H1 (cell line): ENCODE measurements around the gene TSPAN8. TPM values are rescaled to one million over a fixed set of nuclear protein-coding genes. Genes with fewer than 3 reads are reported as not detected.

Experiments
- CHD2 ChIP-seq: IDR thresholded peaks from 2 replicates; pipeline ENCODE4 v1.6.1; 2012; ENCODE audit warnings: low read length, improper control_type of control experiment
- EP300 ChIP-seq, 2 experiments: IDR thresholded peaks; 1 replicate in 1 of 2; 2 replicates in 1 of 2; pipeline ENCODE4 v1.6.1; 2011 to 2012; ENCODE audit warnings: low read depth in 2 of 2, low read length in 2 of 2, mild to moderate bottlenecking in 2 of 2, borderline replicate concordance in 1 of 2, inconsistent platforms in 1 of 2, moderate library complexity in 1 of 2
- KDM4A ChIP-seq: IDR thresholded peaks from one replicate; pipeline ENCODE4 v1.7.1; 2012; ENCODE audit warnings: low read depth, mild to moderate bottlenecking, moderate library complexity, low read length, inconsistent platforms; ENCODE audit not compliant: severe bottlenecking
- POU5F1 ChIP-seq: IDR thresholded peaks from 2 replicates; pipeline ENCODE4 v1.6.1; 2011; ENCODE audit warnings: low read depth, mild to moderate bottlenecking, low read length, moderate library complexity
- RAD21 ChIP-seq, 2 experiments: IDR thresholded peaks in 1 of 2; conservative IDR thresholded peaks in 1 of 2; 2 replicates each; pipeline ENCODE4 v1.6.1; 2011; ENCODE audit warnings: low read depth in 2 of 2, low read length in 2 of 2, improper control_type of control experiment in 1 of 2, inconsistent platforms in 1 of 2, mild to moderate bottlenecking in 1 of 2, moderate library complexity in 1 of 2
- RFX5 ChIP-seq: IDR thresholded peaks from 2 replicates; pipeline ENCODE4 v1.6.1; 2011; ENCODE audit warnings: low read depth, low read length, improper control_type of control experiment, borderline replicate concordance
- SAP30 ChIP-seq: fragments of 300-600 bp; sonication (generic); IDR thresholded peaks from 2 replicates; pipeline ENCODE4 v1.7.1; 2012; ENCODE audit warnings: low read length, moderate library complexity, mild to moderate bottlenecking, inconsistent platforms; ENCODE audit not compliant: insufficient read depth, insufficient replicate concordance
- TCF12 ChIP-seq: IDR thresholded peaks from 2 replicates; pipeline ENCODE4 v1.6.1; 2011; ENCODE audit warnings: low read depth, mild to moderate bottlenecking, low read length
- polyA plus RNA-seq, 7 experiments: library from polyadenylated mRNA; depleted of rRNA in 3 of 7; stranded (reverse) in 5 of 7; unstranded in 2 of 7; fragments of >200 nt in 5 of 7; fragments of 200-250 nt in 2 of 7; gene quantifications; 1 replicate in 5 of 7; 2 replicates in 1 of 7; 4 replicates in 1 of 7; pipeline versions ENCODE4 v1.2.1 to v1.2.3, GENCODE V29; 2011 to 2013; ENCODE audit warnings: missing spikeins in 2 of 7, mixed read lengths in 2 of 7
- total RNA-seq: library from RNA; stranded (reverse); fragmentation: NEBNext Ultra II Directional; extraction: Animal tissue kit (Norgen Biotek cat#: 25700); gene quantifications from 2 replicates; pipeline ENCODE4 v1.2.1, GENCODE V29; 2021
- TF ChIP-seq, protein P1 (sequence below): fragments of 300-600 bp; sonication (generic); IDR thresholded peaks from 2 replicates; pipeline ENCODE4 v1.7.1; 2012; ENCODE audit warnings: low read length, moderate library complexity, mild to moderate bottlenecking, inconsistent platforms; ENCODE audit not compliant: insufficient replicate concordance
- TF ChIP-seq, protein P2 (sequence below): IDR thresholded peaks from 2 replicates; pipeline ENCODE4 v1.6.1; 2012; ENCODE audit warnings: inconsistent platforms

Gene TSPAN8
- total and polyA plus RNA-seq, 2 of the 8 experiments (the other 6 are each of a cell fraction or from before 2014, with no cell fraction given) = not detected

DNA sequence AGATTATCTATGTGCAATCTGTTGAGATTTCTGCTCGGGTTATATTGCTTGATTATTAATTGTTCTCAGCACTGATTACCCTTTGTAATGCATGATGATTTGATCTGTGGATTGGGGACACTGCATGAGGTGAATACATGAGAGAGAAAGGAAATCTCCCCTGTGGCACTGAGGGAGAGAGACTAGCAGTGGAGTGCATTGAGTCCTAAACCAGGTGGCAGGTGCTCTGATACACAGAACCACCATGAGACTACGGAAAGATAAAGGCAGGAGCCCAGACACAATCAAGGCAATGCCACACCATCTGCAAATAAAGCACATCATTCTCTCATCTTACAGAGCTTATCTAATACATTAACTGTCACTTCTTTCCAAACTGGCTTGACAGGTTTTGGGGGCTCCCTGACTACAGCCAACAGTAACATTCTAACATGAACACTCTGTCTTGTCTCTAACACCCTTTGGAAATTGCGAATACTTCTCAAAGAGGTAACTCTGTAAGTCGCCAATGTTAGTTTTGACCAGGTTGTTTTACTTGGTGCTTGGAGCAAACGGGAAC lies 37.6 kb upstream of the TSPAN8 start (continued):
- TF ChIP-seq, protein P1, sequence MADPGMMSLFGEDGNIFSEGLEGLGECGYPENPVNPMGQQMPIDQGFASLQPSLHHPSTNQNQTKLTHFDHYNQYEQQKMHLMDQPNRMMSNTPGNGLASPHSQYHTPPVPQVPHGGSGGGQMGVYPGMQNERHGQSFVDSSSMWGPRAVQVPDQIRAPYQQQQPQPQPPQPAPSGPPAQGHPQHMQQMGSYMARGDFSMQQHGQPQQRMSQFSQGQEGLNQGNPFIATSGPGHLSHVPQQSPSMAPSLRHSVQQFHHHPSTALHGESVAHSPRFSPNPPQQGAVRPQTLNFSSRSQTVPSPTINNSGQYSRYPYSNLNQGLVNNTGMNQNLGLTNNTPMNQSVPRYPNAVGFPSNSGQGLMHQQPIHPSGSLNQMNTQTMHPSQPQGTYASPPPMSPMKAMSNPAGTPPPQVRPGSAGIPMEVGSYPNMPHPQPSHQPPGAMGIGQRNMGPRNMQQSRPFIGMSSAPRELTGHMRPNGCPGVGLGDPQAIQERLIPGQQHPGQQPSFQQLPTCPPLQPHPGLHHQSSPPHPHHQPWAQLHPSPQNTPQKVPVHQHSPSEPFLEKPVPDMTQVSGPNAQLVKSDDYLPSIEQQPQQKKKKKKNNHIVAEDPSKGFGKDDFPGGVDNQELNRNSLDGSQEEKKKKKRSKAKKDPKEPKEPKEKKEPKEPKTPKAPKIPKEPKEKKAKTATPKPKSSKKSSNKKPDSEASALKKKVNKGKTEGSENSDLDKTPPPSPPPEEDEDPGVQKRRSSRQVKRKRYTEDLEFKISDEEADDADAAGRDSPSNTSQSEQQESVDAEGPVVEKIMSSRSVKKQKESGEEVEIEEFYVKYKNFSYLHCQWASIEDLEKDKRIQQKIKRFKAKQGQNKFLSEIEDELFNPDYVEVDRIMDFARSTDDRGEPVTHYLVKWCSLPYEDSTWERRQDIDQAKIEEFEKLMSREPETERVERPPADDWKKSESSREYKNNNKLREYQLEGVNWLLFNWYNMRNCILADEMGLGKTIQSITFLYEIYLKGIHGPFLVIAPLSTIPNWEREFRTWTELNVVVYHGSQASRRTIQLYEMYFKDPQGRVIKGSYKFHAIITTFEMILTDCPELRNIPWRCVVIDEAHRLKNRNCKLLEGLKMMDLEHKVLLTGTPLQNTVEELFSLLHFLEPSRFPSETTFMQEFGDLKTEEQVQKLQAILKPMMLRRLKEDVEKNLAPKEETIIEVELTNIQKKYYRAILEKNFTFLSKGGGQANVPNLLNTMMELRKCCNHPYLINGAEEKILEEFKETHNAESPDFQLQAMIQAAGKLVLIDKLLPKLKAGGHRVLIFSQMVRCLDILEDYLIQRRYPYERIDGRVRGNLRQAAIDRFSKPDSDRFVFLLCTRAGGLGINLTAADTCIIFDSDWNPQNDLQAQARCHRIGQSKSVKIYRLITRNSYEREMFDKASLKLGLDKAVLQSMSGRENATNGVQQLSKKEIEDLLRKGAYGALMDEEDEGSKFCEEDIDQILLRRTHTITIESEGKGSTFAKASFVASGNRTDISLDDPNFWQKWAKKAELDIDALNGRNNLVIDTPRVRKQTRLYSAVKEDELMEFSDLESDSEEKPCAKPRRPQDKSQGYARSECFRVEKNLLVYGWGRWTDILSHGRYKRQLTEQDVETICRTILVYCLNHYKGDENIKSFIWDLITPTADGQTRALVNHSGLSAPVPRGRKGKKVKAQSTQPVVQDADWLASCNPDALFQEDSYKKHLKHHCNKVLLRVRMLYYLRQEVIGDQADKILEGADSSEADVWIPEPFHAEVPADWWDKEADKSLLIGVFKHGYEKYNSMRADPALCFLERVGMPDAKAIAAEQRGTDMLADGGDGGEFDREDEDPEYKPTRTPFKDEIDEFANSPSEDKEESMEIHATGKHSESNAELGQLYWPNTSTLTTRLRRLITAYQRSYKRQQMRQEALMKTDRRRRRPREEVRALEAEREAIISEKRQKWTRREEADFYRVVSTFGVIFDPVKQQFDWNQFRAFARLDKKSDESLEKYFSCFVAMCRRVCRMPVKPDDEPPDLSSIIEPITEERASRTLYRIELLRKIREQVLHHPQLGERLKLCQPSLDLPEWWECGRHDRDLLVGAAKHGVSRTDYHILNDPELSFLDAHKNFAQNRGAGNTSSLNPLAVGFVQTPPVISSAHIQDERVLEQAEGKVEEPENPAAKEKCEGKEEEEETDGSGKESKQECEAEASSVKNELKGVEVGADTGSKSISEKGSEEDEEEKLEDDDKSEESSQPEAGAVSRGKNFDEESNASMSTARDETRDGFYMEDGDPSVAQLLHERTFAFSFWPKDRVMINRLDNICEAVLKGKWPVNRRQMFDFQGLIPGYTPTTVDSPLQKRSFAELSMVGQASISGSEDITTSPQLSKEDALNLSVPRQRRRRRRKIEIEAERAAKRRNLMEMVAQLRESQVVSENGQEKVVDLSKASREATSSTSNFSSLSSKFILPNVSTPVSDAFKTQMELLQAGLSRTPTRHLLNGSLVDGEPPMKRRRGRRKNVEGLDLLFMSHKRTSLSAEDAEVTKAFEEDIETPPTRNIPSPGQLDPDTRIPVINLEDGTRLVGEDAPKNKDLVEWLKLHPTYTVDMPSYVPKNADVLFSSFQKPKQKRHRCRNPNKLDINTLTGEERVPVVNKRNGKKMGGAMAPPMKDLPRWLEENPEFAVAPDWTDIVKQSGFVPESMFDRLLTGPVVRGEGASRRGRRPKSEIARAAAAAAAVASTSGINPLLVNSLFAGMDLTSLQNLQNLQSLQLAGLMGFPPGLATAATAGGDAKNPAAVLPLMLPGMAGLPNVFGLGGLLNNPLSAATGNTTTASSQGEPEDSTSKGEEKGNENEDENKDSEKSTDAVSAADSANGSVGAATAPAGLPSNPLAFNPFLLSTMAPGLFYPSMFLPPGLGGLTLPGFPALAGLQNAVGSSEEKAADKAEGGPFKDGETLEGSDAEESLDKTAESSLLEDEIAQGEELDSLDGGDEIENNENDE = no peak
- TF ChIP-seq KDM4A (no peak), RAD21 (IDR thresholded peaks at IDR 0.05 in 1 of 2, conservative IDR thresholded peaks at IDR 0.05 in 1 of 2; ENCODE audit: low read depth in 2 of 2, low read length in 2 of 2) (no peak), RFX5 (no peak), EP300 (IDR thresholded peaks at IDR 0.05; ENCODE audit: borderline replicate concordance in 1 of 2, low read depth in 2 of 2, low read length in 2 of 2) (no peak), TCF12 (no peak), POU5F1 (no peak), SAP30 (no peak), CHD2 (no peak)
- TF ChIP-seq, protein P2, sequence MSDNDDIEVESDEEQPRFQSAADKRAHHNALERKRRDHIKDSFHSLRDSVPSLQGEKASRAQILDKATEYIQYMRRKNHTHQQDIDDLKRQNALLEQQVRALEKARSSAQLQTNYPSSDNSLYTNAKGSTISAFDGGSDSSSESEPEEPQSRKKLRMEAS = no peak
